Measurements from ENCODE around the gene RAPGEF2. TPM values are rescaled to one million over a fixed set of nuclear protein-coding genes. Genes with fewer than 3 reads are reported as not detected.

RAPGEF2 gene
- total RNA-seq, 1 experiment from 2014 or later: 17.6 TPM

DNA sequence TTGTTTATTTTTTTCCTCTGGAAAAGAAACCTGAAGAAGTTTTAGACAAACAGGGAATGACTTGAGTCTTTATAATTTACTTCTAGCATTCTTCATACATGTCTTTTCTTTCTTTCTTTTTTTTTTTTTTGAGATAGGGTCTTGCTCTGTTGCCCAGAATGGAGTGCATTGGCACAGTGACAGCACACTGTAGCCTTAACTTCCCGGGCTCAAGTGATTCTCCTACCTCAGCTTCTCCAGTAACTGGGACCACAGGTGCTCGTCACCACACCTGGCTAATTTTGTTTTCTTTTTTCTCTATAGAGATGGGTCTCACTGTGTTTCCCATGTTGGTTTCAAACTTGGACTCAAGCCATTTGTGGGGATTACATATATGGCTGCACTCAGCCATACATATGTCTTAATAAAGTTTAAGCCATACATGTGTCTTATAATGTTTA lies 71.8 kb downstream of the RAPGEF2 start:
- DNase-seq (ENCODE audit: low read depth, low spot score): no peak
- Histone ChIP-seq H3K9me3 (ENCODE audit: control insufficient read depth, insufficient read depth, low read depth, low read length) (no peaks in the 10 kb centered on the region), H3K27ac (ENCODE audit: low read length) (no peak overlapping the region), H3K4me3 (ENCODE audit: low read depth in 2 of 2, low read length in 2 of 2) (no peak overlapping the region), H3K27me3 (ENCODE audit: control insufficient read depth, insufficient read depth, low read length) (no peaks in the 10 kb centered on the region), H3K36me3 (ENCODE audit: control insufficient read depth, insufficient read depth, low read length) (no peaks in the 10 kb centered on the region), H3K4me1 (ENCODE audit: control insufficient read depth, insufficient read depth, low read length) (peaks cover 3% of the 10 kb centered on the region; the same call in 1 of the 2 replicates)
- POLR2A ChIA-PET: no interaction called here
- intact Hi-C loops (cut with micrococcal nuclease; ENCODE audit: unreplicated experiment) (loop anchor here (2.0 to 10.0 kb wide), 2 partner anchors 70 to 318 kb away; partner anchors contain the start of gene RAPGEF2), in situ Hi-C loops (cut with HindIII; ENCODE audit: low pct_unique_long_range_greater_than_20kb, low sequenced_read_pairs) (no loop called here)
- ATAC-seq: no peak
- no TSS peak for BruUV-seq (replicated peaks)
- no peak for TF ChIP-seq SIN3A (IDR thresholded peaks at IDR 0.05; ENCODE audit: borderline replicate concordance, insufficient read depth, low read depth, low read length)
- TF ChIP-seq, protein P1, sequence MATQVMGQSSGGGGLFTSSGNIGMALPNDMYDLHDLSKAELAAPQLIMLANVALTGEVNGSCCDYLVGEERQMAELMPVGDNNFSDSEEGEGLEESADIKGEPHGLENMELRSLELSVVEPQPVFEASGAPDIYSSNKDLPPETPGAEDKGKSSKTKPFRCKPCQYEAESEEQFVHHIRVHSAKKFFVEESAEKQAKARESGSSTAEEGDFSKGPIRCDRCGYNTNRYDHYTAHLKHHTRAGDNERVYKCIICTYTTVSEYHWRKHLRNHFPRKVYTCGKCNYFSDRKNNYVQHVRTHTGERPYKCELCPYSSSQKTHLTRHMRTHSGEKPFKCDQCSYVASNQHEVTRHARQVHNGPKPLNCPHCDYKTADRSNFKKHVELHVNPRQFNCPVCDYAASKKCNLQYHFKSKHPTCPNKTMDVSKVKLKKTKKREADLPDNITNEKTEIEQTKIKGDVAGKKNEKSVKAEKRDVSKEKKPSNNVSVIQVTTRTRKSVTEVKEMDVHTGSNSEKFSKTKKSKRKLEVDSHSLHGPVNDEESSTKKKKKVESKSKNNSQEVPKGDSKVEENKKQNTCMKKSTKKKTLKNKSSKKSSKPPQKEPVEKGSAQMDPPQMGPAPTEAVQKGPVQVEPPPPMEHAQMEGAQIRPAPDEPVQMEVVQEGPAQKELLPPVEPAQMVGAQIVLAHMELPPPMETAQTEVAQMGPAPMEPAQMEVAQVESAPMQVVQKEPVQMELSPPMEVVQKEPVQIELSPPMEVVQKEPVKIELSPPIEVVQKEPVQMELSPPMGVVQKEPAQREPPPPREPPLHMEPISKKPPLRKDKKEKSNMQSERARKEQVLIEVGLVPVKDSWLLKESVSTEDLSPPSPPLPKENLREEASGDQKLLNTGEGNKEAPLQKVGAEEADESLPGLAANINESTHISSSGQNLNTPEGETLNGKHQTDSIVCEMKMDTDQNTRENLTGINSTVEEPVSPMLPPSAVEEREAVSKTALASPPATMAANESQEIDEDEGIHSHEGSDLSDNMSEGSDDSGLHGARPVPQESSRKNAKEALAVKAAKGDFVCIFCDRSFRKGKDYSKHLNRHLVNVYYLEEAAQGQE (IDR thresholded peaks at IDR 0.05; ENCODE audit: insufficient read depth in 1 of 2, low read depth in 2 of 2, low read length in 1 of 2): no peak
- no peak for TF ChIP-seq POLR2AphosphoS5 (IDR thresholded peaks at IDR 0.05; ENCODE audit: low read depth, low read length)
- no peak for TF ChIP-seq TCF7L2 (IDR thresholded peaks at IDR 0.05; ENCODE audit: low read depth, low read length)
- TF ChIP-seq, protein P2, sequence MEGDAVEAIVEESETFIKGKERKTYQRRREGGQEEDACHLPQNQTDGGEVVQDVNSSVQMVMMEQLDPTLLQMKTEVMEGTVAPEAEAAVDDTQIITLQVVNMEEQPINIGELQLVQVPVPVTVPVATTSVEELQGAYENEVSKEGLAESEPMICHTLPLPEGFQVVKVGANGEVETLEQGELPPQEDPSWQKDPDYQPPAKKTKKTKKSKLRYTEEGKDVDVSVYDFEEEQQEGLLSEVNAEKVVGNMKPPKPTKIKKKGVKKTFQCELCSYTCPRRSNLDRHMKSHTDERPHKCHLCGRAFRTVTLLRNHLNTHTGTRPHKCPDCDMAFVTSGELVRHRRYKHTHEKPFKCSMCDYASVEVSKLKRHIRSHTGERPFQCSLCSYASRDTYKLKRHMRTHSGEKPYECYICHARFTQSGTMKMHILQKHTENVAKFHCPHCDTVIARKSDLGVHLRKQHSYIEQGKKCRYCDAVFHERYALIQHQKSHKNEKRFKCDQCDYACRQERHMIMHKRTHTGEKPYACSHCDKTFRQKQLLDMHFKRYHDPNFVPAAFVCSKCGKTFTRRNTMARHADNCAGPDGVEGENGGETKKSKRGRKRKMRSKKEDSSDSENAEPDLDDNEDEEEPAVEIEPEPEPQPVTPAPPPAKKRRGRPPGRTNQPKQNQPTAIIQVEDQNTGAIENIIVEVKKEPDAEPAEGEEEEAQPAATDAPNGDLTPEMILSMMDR (IDR thresholded peaks at IDR 0.05): no peak
- CTCF ChIA-PET: no interaction called here

DNA sequence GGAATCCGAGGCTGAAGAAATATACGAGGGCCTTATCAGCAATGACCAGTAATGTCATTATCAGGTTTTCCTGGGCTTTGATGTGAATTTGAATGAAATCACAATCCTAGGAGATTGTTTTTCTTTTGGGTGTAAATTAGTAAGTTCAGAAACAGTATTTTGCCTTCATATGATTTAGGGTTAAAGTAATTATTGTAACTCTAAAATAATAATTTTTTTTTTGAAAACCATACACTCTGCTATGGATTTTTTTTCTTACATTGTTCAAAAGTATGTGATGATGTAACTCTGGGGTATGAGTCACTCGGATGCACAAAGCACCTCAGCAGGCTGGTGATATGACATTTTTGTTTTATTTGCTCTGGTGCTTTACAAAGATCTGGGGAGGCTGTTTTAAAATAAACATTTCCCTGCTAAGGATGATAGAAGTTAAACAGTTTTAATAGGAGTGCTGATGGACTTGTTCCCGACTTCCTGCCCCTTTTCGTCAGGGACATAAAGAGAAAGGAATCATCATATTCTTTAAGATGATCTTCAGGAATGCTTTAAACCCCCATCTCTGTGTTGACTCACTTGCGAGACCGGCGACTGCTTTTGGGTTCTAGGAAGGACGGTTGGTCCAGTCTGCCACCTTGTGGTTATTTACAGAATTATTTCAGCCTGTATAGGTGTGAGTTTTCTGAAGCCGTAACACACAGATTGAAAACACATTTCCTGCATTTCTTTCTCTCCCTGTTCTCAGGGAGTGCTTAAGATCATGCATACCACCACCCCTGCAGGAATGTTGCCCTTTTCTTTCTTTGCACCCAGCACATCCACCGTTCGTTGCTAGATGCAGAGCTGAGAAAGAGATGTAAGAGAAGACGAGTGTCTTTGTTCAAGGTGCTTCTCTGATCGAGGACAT lies 72.5 kb downstream of the RAPGEF2 start:
- no peak for TF ChIP-seq POLR2AphosphoS5 (IDR thresholded peaks at IDR 0.05; ENCODE audit: low read depth, low read length)
- TF ChIP-seq, protein P2 (IDR thresholded peaks at IDR 0.05): peak; percentile 81
- no TSS peak for BruUV-seq (replicated peaks)
- peak overlapping the region; percentile 57; the same call in 1 of the 2 replicates for H3K27ac ChIP-seq (ENCODE audit: low read length)
- in situ Hi-C loops (cut with HindIII; ENCODE audit: low pct_unique_long_range_greater_than_20kb, low sequenced_read_pairs): no loop called here
- H3K36me3 ChIP-seq (ENCODE audit: control insufficient read depth, insufficient read depth, low read length): no peaks in the 10 kb centered on the region
- DNase-seq (ENCODE audit: low read depth, low spot score): peak; percentile 74
- ChIA-PET POLR2A (no interaction called here), CTCF (interaction anchor here (0.6 to 1.0 kb wide), 2 partner anchors 301 to 395 kb away, joined by 3 to 4 read pairs; no protein-coding TSS in a partner anchor)
- intact Hi-C loops (cut with micrococcal nuclease; ENCODE audit: unreplicated experiment): loop anchor here (2.0 to 10.0 kb wide), 2 partner anchors 71 to 319 kb away; partner anchors contain the start of gene RAPGEF2
- H3K9me3 ChIP-seq (ENCODE audit: control insufficient read depth, insufficient read depth, low read depth, low read length): no peaks in the 10 kb centered on the region
- peak overlapping the region in 1 of 2 experiments; percentile 19; a peak in 2 of 4 replicates for H3K4me3 ChIP-seq (ENCODE audit: low read depth in 2 of 2, low read length in 2 of 2)
- peaks cover 3% of the 10 kb centered on the region; the same call in 1 of the 2 replicates for H3K4me1 ChIP-seq (ENCODE audit: control insufficient read depth, insufficient read depth, low read length)
- ATAC-seq: peak; percentile 99
- H3K27me3 ChIP-seq (ENCODE audit: control insufficient read depth, insufficient read depth, low read length): no peaks in the 10 kb centered on the region

All from Panc1 (cell line).